ENCODE measurements around the gene MKX. TPM values are rescaled to one million over a fixed set of nuclear protein-coding genes. Genes with fewer than 3 reads are reported as not detected.

The MKX gene, protein sequence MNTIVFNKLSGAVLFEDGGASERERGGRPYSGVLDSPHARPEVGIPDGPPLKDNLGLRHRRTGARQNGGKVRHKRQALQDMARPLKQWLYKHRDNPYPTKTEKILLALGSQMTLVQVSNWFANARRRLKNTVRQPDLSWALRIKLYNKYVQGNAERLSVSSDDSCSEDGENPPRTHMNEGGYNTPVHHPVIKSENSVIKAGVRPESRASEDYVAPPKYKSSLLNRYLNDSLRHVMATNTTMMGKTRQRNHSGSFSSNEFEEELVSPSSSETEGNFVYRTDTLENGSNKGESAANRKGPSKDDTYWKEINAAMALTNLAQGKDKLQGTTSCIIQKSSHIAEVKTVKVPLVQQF
- total RNA-seq (ENCODE audit: low replicate concordance) = 0.08 and 0.94 TPM in 2 replicates

DNA sequence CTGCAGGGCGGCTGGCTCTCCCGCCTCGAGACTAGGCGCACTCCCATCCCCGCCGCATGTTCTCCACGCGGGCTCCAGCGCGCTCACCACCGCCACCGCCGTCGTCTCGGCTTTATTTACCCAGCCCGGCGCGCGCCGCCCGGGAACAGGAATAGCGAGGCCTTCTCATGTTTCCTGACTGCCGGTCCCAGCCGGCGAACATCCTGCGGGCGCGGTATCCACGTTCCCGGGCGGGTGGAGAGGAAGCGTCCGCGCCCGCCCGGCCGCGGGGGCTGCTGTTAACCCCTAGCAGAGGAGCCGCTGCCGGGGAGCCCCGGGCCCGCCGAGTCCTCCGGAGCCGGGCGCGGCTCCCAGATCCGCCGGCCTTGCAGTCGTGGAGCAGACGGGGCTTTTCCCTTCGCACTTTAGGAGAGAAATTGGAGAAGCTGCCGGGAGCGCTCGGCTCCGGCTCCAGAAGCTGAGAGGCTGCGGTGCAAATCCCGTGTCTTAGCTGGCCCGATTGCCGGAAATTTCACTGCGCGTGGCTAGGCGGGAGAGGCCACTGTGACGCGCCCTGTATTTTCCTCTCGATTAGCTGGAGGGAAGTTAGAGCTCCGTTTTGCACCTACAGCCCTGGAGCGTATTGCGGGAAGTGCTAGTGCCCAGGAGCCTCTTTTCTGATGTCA, at the start of gene MKX:
Gene MKX (minus strand): TSS at position 88 of the 665 bp plus-strand sequence. CDS start 2,404 bp downstream, outside the sequence.

Other genes starting within 250 kb of the MKX start
- gene RAB18, start 241.5 kb downstream of the MKX start, total RNA-seq (ENCODE audit: low replicate concordance) = 38.8 and 42.7 TPM in 2 replicates

Data from smooth muscle cell of the coronary artery (primary cell).